WERI-Rb-1 (cell line): ENCODE measurements around the gene CAMTA1.

Experiments
- DNase-seq: peaks from one replicate; pipeline ENCODE4 v3.0.0-alpha.2; 2020
- H3K27ac ChIP-seq: fragments of 250-450 bp; sonication (Bioruptor Pico); 2 replicates; pipeline ENCODE4 v1.5.1; 2020; ENCODE audit warnings: mild to moderate bottlenecking, moderate library complexity
- H3K27me3 ChIP-seq: fragments of 250-450 bp; sonication (Bioruptor Pico); 2 replicates; pipeline ENCODE4 v1.5.1; 2021; ENCODE audit warnings: mild to moderate bottlenecking, low read depth, moderate library complexity; ENCODE audit not compliant: insufficient read depth, severe bottlenecking
- H3K36me3 ChIP-seq: fragments of 250-450 bp; sonication (Bioruptor Pico); 2 replicates; pipeline ENCODE4 v1.5.1; 2020; ENCODE audit warnings: mild to moderate bottlenecking, moderate library complexity
- H3K4me3 ChIP-seq: 2 replicates; pipeline ENCODE4 v1.5.1; 2011; ENCODE audit warnings: low read depth, mild to moderate bottlenecking, control low read depth, low read length
- H3K9me3 ChIP-seq: fragments of 250-450 bp; sonication (Bioruptor Pico); 2 replicates; pipeline ENCODE4 v1.5.1; 2021; ENCODE audit warnings: mild to moderate bottlenecking, moderate library complexity; ENCODE audit not compliant: severe bottlenecking
- TF ChIP-seq, protein P1 (sequence below): IDR thresholded peaks from 2 replicates; pipeline ENCODE4 v1.5.1; 2011; ENCODE audit warnings: low read depth, mild to moderate bottlenecking, control low read depth, inconsistent platforms, low read length

The CAMTA1 gene

DNA sequence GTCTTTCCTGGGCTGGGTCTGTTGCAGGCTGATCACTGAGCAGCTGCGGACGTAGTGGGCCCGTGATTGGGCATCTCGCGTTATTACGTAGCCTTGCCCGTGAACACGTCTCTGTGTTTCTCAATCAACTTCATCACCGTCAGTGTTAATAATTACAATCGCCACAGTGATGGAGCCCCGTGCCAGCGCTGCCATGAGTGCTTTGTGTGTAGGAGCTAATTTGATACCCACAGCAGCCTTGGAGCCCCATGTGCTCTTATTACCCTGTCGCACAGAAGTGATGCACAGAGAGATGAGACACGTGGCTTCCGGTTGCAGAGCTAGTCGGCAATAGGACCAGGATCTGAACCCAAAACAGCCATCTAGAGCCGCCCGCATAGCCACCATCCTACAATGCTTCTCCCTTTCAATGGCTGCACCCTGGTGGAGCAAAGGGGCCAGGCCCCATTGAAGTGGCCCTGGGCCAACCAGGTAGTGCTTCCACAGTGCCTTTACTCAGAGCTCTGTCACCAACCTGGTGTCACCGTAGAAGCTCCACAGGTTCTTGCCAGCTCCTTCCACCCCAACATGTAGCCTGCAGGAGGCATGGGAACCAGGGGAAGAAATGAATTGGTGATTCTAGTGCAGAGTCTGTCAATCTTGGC lies 587.3 kb downstream of the CAMTA1 start:
- no peaks in the 10 kb centered on the region for H3K36me3 ChIP-seq
- H3K27me3 ChIP-seq = no peaks in the 10 kb centered on the region
- no peak for DNase-seq
- H3K27ac ChIP-seq = no peak overlapping the region
- no peaks in the 10 kb centered on the region for H3K9me3 ChIP-seq
- H3K4me3 ChIP-seq = no peak overlapping the region
- TF ChIP-seq, protein P1, sequence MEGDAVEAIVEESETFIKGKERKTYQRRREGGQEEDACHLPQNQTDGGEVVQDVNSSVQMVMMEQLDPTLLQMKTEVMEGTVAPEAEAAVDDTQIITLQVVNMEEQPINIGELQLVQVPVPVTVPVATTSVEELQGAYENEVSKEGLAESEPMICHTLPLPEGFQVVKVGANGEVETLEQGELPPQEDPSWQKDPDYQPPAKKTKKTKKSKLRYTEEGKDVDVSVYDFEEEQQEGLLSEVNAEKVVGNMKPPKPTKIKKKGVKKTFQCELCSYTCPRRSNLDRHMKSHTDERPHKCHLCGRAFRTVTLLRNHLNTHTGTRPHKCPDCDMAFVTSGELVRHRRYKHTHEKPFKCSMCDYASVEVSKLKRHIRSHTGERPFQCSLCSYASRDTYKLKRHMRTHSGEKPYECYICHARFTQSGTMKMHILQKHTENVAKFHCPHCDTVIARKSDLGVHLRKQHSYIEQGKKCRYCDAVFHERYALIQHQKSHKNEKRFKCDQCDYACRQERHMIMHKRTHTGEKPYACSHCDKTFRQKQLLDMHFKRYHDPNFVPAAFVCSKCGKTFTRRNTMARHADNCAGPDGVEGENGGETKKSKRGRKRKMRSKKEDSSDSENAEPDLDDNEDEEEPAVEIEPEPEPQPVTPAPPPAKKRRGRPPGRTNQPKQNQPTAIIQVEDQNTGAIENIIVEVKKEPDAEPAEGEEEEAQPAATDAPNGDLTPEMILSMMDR = no peak

DNA sequence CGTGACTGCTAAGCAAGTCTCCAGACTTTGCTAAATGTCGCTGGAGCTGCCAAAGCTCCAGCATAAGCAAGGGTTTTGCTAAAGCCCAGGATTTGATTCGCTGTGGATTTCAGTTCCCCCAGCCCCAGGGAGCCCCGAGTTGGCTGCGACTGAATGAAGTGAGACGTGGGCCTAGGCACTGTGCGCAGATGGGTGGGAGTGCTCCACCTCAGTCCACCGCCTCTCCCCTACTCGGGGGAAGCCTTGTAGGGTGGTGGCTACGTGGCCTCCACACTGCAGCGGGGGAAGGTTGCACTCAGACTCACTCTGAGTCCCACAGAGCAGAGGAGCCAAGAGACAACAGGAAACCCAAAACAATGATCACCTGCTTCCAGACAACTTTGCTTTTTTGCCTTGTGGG lies 588.0 kb downstream of the CAMTA1 start:
- Histone ChIP-seq H3K4me3 (no peak overlapping the region), H3K9me3 (no peaks in the 10 kb centered on the region), H3K27ac (no peak overlapping the region), H3K36me3 (no peaks in the 10 kb centered on the region), H3K27me3 (no peaks in the 10 kb centered on the region)
- TF ChIP-seq, protein P1 = no peak
- no peak for DNase-seq

DNA sequence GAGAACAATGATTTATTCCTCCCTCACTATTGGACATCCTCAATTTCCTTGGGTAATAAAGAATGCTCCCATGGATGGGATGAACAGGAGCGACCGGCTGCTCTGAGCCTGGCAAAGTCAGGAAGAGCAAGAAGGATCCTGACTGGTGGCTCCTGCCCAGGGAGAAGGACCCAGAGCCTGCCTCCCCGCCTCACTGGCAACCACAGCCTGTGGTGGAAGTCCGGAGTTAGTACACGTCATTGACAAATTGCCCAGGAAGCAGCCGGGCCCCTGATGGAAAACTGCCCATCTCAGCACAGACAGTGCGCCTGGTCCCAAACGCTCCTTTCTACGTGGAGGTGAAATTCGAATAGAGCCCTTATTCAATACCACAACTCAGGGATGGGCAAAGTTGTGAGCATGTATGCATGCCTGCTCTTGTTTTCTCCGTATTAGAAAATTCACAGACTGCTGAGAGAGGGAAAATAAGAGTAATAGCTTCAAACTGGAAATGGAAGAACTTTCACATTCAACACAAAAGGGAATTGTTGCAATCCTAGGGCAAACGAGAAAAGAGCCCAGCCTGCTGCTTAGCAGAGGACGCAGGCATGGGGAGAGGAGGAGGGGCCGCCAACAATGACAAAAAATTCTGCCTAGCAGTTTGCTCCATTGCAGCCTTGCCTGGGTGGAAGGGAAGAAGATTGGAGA lies 588.8 kb downstream of the CAMTA1 start:
- H3K4me3 ChIP-seq = no peak overlapping the region
- no peaks in the 10 kb centered on the region for H3K9me3 ChIP-seq
- DNase-seq = no peak
- no peaks in the 10 kb centered on the region for H3K27me3 ChIP-seq
- H3K36me3 ChIP-seq = no peaks in the 10 kb centered on the region
- H3K27ac ChIP-seq = no peak overlapping the region
- TF ChIP-seq, protein P1 = no peak

DNA sequence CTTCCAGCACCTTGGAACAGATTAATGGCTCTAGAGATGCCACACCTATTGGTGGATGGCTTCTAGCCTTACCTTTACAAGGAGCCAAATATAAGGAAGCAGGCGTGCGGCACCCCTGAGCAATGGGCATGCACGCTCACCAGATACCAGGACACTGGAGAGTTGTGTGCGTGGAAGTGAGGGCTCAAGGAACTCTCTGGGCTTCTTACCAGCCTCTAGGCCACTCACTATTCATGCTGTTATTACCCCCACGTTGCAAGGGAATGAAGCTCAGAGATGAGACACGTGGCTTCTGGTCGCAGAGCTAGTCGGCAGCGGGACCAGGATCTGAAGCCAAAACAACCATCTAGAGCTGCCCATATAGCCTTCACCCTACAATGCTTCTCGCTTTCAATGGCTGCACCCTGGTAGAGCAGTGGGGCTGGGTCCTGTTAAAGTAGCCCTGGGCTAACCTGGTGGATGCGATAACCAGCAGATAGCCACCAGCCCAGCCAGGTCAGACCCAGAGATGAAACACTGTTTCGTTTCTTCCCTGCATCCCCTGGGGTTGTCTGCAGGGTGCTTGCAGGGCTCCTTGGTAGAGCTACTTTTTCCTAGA lies 589.4 kb downstream of the CAMTA1 start:
- Histone ChIP-seq H3K9me3 (no peaks in the 10 kb centered on the region), H3K27ac (no peak overlapping the region), H3K36me3 (no peaks in the 10 kb centered on the region), H3K27me3 (no peaks in the 10 kb centered on the region), H3K4me3 (no peak overlapping the region)
- TF ChIP-seq, protein P1 = no peak
- DNase-seq = no peak

DNA sequence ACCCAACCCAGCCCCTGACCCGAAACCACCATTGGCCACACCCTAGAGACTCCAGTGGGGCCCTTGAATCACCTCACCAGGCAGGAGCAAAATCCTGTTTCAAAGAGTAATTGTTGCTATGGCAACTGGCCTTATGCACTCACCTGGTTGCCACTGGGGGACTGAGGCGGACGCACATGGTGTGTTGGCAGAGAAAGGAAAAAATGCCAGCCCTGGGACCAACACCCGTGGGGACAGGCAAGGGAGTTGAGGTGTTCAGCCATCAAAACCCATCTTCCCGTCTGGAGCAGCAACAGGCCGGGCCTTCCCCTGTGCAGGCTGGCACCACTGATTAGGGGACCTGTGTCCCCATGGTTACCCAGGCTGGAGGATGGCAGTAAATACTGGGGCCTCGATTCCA lies 590.1 kb downstream of the CAMTA1 start:
- Histone ChIP-seq H3K36me3 (no peaks in the 10 kb centered on the region), H3K4me3 (no peak overlapping the region), H3K27ac (no peak overlapping the region), H3K27me3 (no peaks in the 10 kb centered on the region), H3K9me3 (no peaks in the 10 kb centered on the region)
- no peak for DNase-seq
- TF ChIP-seq, protein P1 = no peak
